K562 (cell line): ENCODE results near the gene FSCN2. TPM values are rescaled to one million over a fixed set of nuclear protein-coding genes. Genes with fewer than 3 reads are reported as not detected.

Source experiments
- ATAC-seq: fragments of 200-7000 bp; cut with Tn5 transposase; 3 replicates; pipeline ENCODE4 v1.9.1; 2020; ENCODE audit warnings: moderate library complexity
- BruUV-seq: library from RNA; stranded (reverse); fragments of 400-500 nt; replicated peaks from 2 replicates; lab custom pipeline; 2021; lab: Mats Ljungman, UMichigan
- CTCF ChIA-PET: fragments of 300-600 bp; formaldehyde crosslinking; extraction: SDS; loops from one replicate; lab custom pipeline; 2021; ENCODE audit warnings: low intra/inter-chr PET ratio; lab: Yijun Ruan, JAX
- POLR2A ChIA-PET: fragments of 300-600, 350-650 bp; sonication (Branson Sonifier 250); formaldehyde crosslinking; extraction: SDS; loops from one replicate; lab custom pipeline; 2021; ENCODE audit warnings: antibody characterized with exemption, inconsistent platforms; lab: Yijun Ruan, JAX
- DNase-seq, 4 experiments: peaks; one replicate each; pipeline versions ENCODE4 v3.0.0 to v3.0.0-alpha.2; 2011 to 2018; ENCODE audit warnings: low spot score in 3 of 4, mixed read lengths in 3 of 4; ENCODE audit errors: extremely low read depth in 1 of 4
- FAIRE-seq: peaks from 2 replicates; lab custom pipeline; 2011; peaks lifted over from hg19 to GRCh38; lab: Jason Lieb, UNC
- H2AFZ ChIP-seq: 2 replicates; pipeline ENCODE4 v1.6.0; 2011; ENCODE audit warnings: low read depth, low read length, control low read depth, inconsistent platforms
- H3K27ac ChIP-seq: fragments of 200-600 bp; 3 replicates; pipeline ENCODE4 v1.8.0; 2011; ENCODE audit warnings: low read depth, mild to moderate bottlenecking, control low read depth, inconsistent platforms, low read length, moderate library complexity, mixed read lengths; ENCODE audit errors: extremely low read depth
- H3K27me3 ChIP-seq, 2 experiments: fragments of 300-600 bp in 1 of 2; 2 replicates in 1 of 2; 3 replicates in 1 of 2; pipeline versions ENCODE4 v1.6.0 to v1.8.0; 2011; ENCODE audit warnings: inconsistent platforms in 2 of 2, low read length in 2 of 2, mild to moderate bottlenecking in 1 of 2, mixed read lengths in 1 of 2, moderate library complexity in 1 of 2; ENCODE audit not compliant: control insufficient read depth in 2 of 2, insufficient read depth in 2 of 2
- H3K36me3 ChIP-seq: fragments of 300-600 bp; 3 replicates; pipeline ENCODE4 v1.8.0; 2011; ENCODE audit warnings: mild to moderate bottlenecking, low read length, inconsistent platforms; ENCODE audit not compliant: control insufficient read depth, insufficient read depth
- H3K4me1 ChIP-seq, 2 experiments: fragments of 200-600 bp in 1 of 2; replicated peaks in 1 of 2; 2 replicates in 1 of 2; 3 replicates in 1 of 2; pipeline versions ENCODE4 v1.5.1 to v1.8.0; 2011; ENCODE audit warnings: inconsistent platforms in 2 of 2, low read length in 2 of 2, mild to moderate bottlenecking in 1 of 2, mixed read lengths in 1 of 2, moderate library complexity in 1 of 2; ENCODE audit not compliant: control insufficient read depth in 2 of 2, insufficient read depth in 2 of 2
- H3K4me2 ChIP-seq: 2 replicates; pipeline ENCODE4 v1.6.1; 2011; ENCODE audit warnings: low read length, control low read depth, inconsistent platforms, mixed read lengths; ENCODE audit not compliant: insufficient read depth
- H3K4me3 ChIP-seq: fragments of 200-600 bp; sonication (generic), shearing (Covaris generic); 2 replicates; pipeline ENCODE4 v1.5.1; 2016; ENCODE audit warnings: control low read depth, inconsistent platforms
- H3K79me2 ChIP-seq: fragments of 200-600 bp; 3 replicates; pipeline ENCODE4 v1.8.0; 2011; ENCODE audit warnings: low read length, inconsistent platforms; ENCODE audit not compliant: control insufficient read depth, insufficient read depth
- H3K9ac ChIP-seq, 2 experiments: 2 replicates each; pipeline versions ENCODE4 v1.6.0 to v1.6.1; 2011; ENCODE audit warnings: low read depth in 2 of 2, low read length in 2 of 2, control low read depth in 1 of 2, inconsistent platforms in 1 of 2, mild to moderate bottlenecking in 1 of 2, mixed read lengths in 1 of 2; ENCODE audit not compliant: insufficient read depth in 1 of 2
- H3K9me1 ChIP-seq: one replicate; pipeline ENCODE4 v1.6.0; 2011; ENCODE audit warnings: inconsistent platforms, mild to moderate bottlenecking, low read length, moderate library complexity; ENCODE audit not compliant: control insufficient read depth, insufficient read depth
- H3K9me3 ChIP-seq: replicated peaks from 2 replicates; pipeline ENCODE4 v1.5.1; 2011; ENCODE audit warnings: low read depth, low read length, inconsistent platforms; ENCODE audit not compliant: control insufficient read depth, insufficient read depth
- H4K20me1 ChIP-seq: replicated peaks from 2 replicates; pipeline ENCODE4 v1.6.1; 2011; ENCODE audit warnings: low read length, inconsistent platforms, mixed read lengths; ENCODE audit not compliant: control insufficient read depth, insufficient read depth
- ZBTB40 ChIP-seq, 2 experiments: fragments of 450-650 bp in 1 of 2; sonication (generic) in 1 of 2; formaldehyde crosslinking in 1 of 2; IDR thresholded peaks; 2 replicates each; pipeline versions ENCODE4 v1.7.1 to v1.9.0; 2016 to 2022; ENCODE audit warnings: inconsistent platforms in 1 of 2, mild to moderate bottlenecking in 1 of 2, missing genetic modification reagents in 1 of 2
- ZNF121 ChIP-seq: sonication (generic); formaldehyde crosslinking; conservative IDR thresholded peaks from 2 replicates; pipeline ENCODE4 v1.8.0; 2022; ENCODE audit warnings: missing genetic modification reagents
- WGBS: fragments of 100-300 bp; shearing (Covaris generic); methylation state at CpG from one replicate; pipeline ENCODE4 v1.1.6; 2016; ENCODE audit warnings: low coverage, mixed read lengths; ENCODE audit not compliant: insufficient coverage; ENCODE audit errors: missing lambda C conversion rate; 5-methylcytosine and 5-hydroxymethylcytosine counted together
- in situ Hi-C: fragments of 300-500 bp; cut with MboI; formaldehyde crosslinking; loops from 4 replicates; pipeline ENCODE4 v1.15.0; 2018; ENCODE audit warnings: inconsistent platforms, mixed read lengths
- intact Hi-C: fragments of 100-400 bp; cut with micrococcal nuclease; formaldehyde crosslinking; loops from 2 replicates; pipeline ENCODE4 v1.14.2; 2022
- polyA plus RNA-seq, 8 experiments: library from polyadenylated mRNA; depleted of rRNA in 4 of 8; stranded (reverse) in 5 of 8; unstranded in 3 of 8; fragments of >200 nt; fragmentation: Nextera tagmentation in 2 of 8; fragmentation: Illumina TruSeq in 1 of 8; extraction: Ambion mirVana in 2 of 8; extraction: Trizol in 1 of 8; gene quantifications; 2 replicates each; pipeline versions ENCODE4 v1.2.1 to v1.2.3, GENCODE V29; 2011 to 2014; ENCODE audit warnings: inconsistent platforms in 1 of 8, missing spikeins in 1 of 8
- total RNA-seq, 7 experiments: library from RNA; depleted of rRNA in 6 of 7; stranded (reverse); fragments of >200 nt in 6 of 7; fragmentation: Illumina TruSeq in 2 of 7; extraction: Trizol in 2 of 7; gene quantifications; 2 replicates each; pipeline versions ENCODE4 v1.2.1 to v1.2.3, GENCODE V29; 2011 to 2021; ENCODE audit warnings: low replicate concordance in 1 of 7

Gene FSCN2
- total and polyA plus RNA-seq, 9 of the 15 experiments (the other 6 are each of a cell fraction or from before 2014, with no cell fraction given): 0.08 TPM; not detected in 8

- ChIA-PET CTCF (interaction anchor here (0.8 kb wide), 1 partner anchor 35 kb away, joined by 5 read pairs; no protein-coding TSS in a partner anchor), POLR2A (interaction anchor here (0.7 to 2.3 kb wide), 2 partner anchors 12 to 32 kb away, joined by 3 to 12 read pairs; no protein-coding TSS in a partner anchor)
- Histone ChIP-seq H3K79me2 (no peaks in the 10 kb centered on the region), H3K9me1 (no peaks in the 10 kb centered on the region), H3K4me3 (peak overlapping the region; percentile 46), H4K20me1 (no peaks in the 10 kb centered on the region), H3K27ac (peak overlapping the region; percentile 67; the same call in 2 of the 3 replicates), H3K4me2 (peak overlapping the region; percentile 74), H3K36me3 (no peaks in the 10 kb centered on the region), H3K9ac (peak overlapping the region; percentile 74 to 89), H3K27me3 (peaks cover 0 to 11% of the 10 kb centered on the region in 2 experiments; a peak in 1 of 5 replicates), H3K9me3 (no peaks in the 10 kb centered on the region), H3K4me1 (peaks cover 5 to 69% of the 10 kb centered on the region in 2 experiments; a peak in 4 of 5 replicates), H2AFZ (peak overlapping the region; percentile 88)
- TF ChIP-seq ZNF121: no peak
- TF ChIP-seq ZBTB40 (IDR thresholded peaks at IDR 0.05): 0 out of 2 replicates have a peak, but pooled peaks have one; percentile 5
- no peak for TF ChIP-seq ZBTB40 (CRISPR knock-in tag; IDR thresholded peaks at IDR 0.05)
- intact Hi-C loops (loop anchor here (5.0 kb wide), 1 partner anchor 38 kb away; no protein-coding TSS in a partner anchor), in situ Hi-C loops (no loop called here)
- ATAC-seq (peak; percentile 2; the same call in 2 of the 3 replicates), DNase-seq (no peak), FAIRE-seq (no peak)
- BruUV-seq: no TSS peak
- WGBS: 72% methylated on average over 14 of the region's 14 CpGs
These were observed 7.9 kb upstream of the FSCN2 start for GRCh38 chr17:81520021-81520901.
